ELF-1 (cell line): ENCODE results near the gene MBOAT1.

ENCODE experiments used
- DNase-seq: peaks from one replicate; pipeline ENCODE4 v3.0.0-alpha.2; 2016; ENCODE audit warnings: low read depth, low spot score

The MBOAT1 gene

DNA sequence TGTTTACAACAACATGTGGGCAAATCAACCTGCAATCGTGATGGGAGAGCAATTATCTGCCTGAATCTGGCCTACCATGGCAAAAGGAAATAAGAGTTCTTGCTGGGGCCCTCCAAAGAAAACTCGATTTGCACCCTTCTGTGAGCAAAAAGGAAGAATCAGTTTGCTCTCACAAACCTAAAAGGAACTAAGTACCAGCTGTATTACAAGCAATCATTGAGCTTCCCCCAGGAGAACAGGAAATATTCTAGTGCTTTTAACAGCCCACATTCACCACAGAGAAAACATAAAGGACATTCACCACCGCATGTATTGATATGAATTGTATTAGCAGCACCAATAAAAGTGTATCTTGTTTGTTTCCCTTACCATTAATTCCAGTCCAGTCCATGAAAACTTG, 75.0 kb downstream of the MBOAT1 start:
- DNase-seq: no peak

DNA sequence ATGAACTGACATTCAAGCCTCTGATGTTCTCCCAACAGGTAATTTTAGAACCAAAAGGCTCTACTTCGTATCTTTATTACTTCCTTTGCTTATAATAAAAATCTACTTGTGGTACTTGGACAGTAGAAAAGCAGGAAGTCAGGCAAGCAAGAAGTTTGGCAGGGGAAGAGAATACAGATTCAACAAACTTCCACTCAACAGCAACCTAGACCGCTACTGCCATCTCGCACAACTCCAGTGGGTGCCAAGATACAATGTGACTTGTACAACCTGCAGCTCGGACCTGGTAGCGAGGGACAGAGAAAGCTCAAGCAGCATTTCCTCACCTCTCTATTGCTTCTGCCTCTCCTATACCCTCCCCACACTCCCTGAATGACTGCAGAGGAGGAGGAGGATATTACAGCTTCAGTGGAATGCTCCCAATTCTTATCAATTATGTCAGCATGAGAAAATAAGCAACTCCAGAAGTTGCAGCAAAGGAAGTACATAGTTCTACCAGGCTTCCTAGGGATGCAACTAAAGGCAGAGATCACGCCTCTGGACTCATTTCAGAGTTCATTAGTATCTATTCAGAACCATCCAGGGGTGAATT, 76.5 kb downstream of the MBOAT1 start:
- no peak for DNase-seq

DNA sequence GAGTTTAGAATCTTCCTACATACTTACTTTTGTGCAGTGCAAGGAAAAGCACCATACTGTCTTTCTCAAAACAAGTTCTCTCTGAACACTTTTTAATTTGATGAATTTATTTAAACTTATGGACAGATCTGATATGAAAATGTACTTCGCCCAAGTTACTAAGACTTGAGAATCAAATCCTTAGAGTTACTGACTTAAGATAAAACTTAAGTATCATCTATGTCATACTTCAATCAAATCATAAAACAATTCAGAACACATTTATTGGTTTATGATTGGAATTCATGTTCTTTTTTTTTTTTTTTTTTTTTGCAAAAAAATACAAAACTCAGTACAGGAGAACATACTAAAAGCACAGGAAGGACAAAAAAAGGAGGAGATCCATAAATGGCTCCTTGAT, 77.7 kb downstream of the MBOAT1 start:
- no peak for DNase-seq

DNA sequence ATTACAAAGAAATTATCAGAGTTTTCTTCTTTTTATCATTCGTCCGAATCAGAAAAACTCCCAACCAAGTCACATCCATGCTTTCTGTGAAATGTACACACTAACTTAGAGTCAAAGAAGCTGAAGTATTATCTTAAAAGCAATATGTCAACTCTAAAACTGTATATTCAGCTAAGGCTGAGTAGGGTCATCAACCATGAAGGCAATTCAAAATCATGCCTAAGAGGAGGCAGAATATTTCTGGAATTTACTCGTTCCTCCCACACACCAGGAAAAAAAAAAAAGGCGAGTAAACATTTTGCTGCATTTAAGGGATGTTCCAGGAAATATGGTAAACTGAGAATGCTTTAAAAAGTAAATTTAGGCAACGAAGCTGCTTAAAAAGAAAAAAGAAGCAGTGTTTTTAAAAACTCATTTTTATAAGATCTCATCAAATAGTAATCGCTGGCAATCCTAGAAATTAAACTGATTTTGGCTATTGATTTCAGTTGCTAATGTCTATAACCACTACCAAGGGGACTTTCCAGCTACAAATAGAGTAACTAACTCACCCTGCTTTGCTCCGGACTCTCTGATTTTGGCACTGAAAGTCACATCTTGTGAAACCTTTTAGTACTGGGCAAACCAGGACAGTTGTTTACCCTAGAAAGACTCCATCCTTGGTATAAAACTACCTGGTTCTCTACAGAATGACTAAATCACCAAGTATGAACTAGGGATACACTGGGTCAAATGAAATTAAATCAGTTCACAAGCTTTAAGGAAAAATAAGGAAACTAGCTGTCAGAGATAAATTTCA, 82.8 kb downstream of the MBOAT1 start:
- DNase-seq: no peak

DNA sequence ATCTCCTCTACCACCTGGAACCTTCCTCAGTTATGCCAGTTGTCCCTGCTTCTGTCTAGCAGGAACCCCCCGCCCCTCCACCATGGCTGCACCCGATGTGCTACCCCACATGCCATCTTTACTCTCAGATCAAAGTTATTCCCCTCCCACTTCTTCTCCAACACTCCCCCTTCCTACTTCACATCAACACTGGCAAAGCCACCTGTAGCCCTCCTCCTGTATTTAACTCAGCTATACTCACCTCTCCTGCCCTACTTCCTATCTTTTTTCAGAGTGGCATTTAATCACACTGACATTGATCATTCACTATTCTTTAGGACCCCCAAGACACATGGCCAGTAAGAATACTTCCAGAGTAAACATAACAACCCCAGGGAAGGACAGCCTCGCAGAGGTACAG, 84.3 kb downstream of the MBOAT1 start:
- no peak for DNase-seq

DNA sequence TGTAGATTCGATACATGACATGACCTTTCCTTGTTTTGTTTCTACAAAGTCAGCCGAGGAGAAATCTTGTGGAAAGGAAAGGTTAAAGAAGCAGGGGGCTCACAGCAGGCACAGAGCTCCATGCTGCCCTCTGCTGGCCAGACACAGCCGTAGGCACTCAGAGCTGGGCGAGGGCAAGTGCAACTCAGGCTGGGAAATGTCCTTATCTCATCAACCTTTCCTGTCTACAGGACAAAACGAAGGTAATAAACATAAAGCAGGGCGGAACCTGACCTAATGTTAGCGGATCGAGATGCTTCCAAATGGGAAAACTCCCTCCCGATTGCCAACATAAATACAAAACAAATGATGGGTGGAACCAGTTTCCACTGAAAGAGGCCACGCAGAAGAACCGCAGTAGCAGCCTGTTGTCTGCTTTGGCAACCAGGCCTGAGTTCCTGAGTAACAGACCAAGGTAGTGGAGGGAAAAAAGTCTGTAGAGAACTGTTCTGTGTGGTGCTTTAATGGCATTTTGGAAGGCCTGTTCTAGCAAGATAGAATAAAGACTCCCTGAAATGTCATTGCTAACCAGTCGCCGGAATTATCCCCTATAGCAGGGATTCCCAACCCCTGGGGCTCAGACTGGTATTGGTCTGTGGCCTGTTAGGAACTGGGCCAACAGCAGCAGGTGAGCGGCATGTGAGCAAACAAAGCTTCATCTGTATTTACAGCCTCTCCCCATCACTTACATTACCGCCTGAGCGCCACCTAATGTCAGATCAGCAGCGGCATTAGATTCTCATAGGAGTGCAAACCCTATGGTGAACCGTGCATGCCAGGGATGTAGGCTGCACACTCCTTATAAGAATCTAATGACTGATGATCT, 85.2 kb downstream of the MBOAT1 start:
- peak; percentile 83 for DNase-seq

DNA sequence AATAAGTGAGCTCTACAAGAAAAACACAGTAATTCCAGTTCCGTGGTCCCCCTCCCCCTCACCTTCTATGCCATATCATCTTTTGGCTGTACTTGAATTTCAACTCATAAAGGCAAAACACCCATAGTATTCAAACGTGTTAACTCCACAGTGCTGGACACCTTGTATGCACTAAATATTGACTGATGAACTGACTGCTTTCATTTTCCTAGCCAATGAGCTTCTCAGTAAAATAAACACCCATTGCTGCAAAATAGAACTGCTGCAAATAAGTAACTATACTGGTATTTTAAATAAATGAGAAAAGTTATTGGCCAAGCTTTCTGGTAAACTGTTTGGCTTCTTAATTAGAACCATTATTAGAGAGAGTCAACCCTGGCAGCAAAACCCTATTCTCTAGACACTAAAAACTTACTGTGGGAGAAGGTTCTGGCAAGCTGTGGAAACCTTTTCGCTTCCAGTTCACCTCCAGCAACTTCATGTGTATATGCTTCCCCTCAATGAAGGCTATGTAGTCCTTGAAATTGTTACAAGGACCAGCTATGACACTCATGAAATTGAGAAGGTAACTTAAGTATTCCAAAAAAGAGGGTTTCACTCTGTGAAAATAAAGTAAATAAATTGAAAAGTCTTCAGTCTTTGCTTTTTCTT, 86.0 kb downstream of the MBOAT1 start:
- no peak for DNase-seq

DNA sequence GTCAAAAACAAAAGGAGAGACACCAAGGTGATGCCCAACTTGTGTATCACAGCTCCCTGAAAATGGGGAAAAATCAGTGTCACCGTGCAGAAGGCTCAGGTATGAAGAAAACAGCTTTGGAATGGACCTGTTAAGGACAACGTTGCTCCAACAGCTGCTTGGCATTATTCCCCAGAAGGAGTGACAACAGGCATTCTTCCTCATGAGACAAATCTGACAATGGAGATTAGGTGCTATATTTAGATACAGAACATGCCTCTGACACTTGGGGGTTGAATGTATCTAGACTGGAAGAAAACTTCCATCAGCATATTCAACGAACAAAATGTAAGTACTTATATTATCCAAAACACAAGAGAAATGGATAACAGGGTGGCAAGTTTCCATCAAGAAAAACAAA, 87.7 kb downstream of the MBOAT1 start:
- DNase-seq: no peak

DNA sequence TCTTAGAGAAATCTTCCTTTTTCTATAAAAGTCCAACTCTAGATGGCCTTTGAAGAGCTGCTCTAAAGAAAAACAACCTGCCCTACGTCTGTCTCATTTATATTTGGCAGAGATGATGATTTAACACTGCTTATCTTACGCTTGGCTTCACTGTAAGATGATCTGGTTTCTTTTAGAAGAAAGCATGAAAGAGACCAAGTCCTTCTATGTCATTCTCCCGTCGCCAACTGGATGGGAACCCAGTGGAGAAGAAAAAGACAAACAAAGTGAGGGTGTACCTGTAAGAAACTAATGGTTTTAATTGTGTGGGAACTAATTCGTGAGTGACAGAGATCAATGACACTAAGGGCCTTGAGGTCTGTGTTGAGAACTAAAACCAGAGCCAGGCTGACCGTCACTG, 92.8 kb downstream of the MBOAT1 start:
- DNase-seq: no peak

DNA sequence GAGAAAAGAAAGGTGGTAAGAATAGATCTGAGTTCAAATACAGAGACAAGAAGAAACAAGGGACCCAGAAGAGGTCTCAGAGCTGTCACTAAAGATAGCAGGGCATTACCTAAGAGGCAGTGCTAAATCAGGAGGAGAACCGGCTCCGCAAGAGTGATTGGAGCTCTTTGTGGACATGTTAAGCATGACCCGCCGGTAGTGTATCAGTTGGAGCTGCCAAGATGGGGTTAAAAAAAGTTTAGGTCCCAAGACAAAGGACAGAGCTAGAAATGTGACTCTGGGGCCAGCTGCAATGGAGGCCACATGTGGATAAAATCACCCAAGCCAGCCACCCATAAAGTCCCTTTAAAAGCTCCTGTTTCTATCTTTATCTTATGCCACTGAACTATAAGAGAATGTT, 93.4 kb downstream of the MBOAT1 start:
- peak; percentile 16 for DNase-seq

DNA sequence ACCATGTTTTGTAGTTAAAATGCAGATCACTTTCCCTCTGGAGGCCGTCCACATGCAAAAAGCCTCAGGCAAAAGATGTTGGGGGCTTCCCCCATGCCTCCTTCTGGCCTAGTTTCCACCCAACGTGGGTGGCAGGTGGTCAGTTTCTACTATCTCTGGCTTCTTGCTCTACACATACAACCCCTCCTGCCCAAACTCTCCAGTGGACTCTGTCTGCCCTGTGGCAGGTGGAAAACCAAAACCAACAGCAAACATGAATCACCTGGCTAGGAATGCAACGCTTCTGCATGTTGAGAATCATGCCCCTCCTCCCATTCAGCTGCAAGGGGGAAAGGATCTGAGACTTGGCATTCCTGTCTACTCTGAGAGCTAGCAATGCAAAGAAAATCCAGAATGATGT, 94.8 kb downstream of the MBOAT1 start:
- DNase-seq: peak; percentile 61

DNA sequence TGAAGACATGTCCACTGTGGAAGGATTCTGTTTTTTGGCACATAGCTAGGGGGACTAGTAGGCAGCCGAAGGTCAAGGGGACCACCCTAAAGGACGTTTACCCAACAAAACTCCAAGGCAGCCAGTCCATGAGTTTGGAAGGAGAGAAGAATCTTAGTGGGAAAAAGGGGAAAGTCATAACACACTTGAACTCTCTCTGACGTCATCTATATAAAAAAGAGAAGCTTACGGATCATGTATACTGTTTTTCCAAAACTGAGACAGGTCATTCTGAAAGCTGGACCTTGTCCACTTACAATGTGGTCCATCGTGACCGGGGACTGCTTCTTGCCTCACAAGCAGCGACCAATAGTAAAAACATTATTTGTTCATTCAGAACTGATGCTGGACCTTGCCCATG, 95.5 kb downstream of the MBOAT1 start:
- DNase-seq: no peak

DNA sequence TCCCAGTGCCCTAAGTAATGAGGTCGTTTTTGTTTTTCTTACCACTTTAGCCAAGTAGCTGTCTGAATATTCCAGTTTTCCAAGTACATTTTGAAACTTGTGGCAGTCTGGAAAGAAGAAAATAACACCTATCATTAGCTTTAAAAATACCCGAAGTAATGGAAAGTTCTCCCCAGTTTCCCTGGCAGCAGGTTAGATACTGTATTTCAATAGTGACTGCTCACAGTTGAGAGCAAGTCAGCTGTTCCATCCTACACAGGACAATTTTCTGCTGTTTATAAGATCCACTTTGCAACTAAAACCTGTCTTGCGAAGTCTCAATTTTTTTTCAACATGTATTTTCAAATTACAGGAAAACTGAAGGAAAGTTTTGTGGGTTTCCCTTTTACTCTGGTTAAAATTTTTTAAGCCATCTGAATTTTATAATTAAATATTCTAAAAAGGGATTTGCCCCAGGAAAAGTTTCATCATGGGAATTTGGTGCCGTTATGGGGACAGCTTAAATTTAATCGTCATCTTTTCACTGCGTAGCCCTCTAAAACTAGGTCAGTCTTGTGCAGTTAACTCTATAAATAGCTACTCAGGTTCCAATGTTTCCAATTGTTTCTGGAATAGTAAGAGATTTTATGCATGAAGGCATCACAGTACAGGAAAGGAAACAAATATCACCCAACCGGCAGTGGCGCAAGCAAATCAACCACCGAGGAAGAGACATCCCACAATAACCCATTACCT, 96.9 kb downstream of the MBOAT1 start:
- no peak for DNase-seq

DNA sequence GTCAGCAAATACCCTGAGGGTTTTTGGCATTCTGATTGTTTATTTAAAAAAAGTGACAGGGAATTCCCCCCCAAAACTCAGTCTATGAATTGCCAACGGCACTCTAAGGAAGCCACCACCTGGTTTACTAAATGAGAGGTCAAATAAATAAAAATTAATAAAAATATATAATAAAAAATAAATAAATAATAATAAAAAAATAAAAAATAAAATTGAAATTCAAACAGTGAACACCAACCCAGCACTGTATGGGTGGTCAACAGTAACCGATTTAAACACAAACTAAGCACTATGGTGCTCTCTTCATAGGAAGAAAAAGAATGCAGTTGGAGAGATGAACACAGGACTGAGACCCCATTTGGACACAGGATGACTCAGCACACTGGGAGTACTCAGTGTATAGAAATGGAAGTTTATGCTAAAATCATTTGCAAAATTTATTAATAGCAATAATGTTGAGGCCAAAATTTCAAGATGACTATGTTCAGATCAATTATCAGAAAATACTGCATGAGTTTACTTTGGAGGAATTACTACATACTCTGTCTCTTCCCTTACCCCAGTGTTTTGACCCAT, 98.5 kb downstream of the MBOAT1 start:
- DNase-seq: no peak

DNA sequence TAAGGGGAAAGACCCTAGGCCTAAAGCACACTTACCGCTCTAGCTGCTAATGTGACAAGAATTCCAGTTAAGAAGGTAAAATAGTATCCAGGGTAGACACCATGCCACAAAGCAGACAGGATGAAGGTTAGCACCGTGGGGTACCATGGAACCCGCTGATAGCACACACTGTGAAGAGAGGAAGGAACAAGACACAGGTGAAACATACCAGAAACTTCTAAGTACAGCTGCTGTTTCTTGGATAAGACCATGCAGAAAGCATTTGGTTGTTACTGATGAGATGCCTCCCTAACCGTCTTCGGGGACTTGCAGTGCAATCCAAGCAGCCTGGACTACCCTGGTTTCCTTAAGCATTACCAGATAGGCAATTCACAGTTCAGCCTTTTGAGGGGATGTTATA, 99.4 kb downstream of the MBOAT1 start:
- DNase-seq: no peak

DNA sequence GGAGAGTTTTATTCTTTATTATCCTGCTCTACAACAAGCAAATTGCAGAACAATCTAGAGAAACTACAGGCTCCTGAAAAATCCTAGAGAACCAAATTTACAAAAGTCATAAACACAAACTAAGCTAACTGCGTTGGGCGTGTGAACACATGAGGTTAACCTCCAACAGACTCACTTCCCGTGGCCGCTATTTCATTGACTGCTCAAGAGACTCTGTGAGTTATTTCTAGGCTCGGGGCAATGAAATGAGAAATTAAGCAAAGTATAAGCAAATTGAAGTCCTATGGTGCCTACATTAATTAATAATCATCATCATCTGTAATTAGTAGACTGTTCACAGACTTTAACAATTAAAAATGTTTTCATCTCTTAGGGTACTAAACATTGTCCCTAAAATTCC, 100.0 kb downstream of the MBOAT1 start:
- DNase-seq: no peak

DNA sequence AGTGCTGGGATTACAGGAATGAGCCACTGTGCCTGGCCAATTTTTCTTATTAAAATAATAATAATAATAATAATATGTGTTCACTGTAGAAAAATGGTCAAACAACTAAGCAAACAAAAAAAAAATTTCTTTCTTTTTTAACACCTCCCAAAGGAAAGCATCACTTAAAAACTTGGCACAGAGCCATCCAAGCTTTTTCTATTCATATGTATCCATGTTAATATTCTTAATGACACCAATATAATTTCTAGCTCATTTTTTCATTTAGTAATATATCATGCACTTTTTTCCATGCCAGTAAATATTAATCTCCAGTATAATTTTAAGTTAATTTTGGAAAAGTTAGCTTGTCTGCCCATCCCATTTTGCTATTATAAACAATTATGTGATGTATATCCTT, 101.8 kb downstream of the MBOAT1 start:
- no peak for DNase-seq

DNA sequence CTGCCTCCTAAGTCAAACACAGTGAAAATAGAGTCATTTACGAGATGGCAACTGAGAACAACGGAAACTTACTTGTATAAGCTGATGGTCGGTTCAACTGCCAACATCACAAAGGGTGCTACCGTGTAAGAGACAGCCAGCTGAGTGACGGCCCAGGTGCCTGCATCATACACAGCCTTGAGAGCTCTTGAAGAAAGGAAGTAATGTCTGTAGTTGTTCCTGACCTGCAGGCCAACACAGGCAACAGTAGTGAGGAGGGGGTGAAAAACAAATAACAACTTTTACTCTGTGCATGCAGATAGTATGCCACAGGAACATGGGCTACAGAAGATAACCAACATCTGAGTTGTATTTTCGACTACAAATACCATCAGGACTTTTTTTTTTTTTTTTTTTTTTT, 102.7 kb downstream of the MBOAT1 start:
- DNase-seq: no peak

DNA sequence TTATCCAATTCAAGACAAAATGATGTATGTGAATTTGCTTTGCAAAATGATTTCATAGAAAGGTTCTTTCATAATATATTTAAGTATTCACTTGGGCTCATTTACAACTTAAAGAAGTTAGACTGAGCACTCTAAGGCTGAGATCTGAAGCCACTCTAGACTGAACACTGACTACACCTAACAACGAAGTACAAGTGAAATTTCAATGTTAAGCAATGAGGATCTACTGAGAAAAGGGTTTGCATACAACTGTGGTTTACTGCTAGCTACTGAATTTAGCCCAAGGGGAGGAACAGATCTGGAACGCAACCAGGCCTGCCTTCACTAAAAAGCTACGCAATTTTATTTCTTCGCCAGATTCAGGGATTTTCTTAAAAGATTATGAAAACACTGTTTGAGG, 106.4 kb downstream of the MBOAT1 start:
- DNase-seq: no peak

DNA sequence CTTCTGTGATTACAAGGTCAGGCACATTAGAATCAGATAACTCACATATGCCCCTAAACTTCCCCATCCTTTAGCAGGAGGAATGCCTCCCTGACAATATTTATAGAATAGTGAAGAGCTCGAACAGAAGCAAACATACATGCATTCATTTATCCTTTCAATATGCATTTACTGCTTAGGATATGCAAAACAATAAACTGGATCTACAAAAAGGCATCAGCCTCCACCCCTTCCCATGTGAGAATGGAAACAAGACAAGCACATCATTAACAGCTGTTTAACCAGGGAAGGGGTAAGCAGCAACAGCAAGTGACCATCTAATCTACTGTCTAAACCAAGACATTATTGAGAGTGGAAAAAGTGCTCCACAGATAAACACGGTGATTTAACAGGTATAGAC, 107.6 kb downstream of the MBOAT1 start:
- no peak for DNase-seq

DNA sequence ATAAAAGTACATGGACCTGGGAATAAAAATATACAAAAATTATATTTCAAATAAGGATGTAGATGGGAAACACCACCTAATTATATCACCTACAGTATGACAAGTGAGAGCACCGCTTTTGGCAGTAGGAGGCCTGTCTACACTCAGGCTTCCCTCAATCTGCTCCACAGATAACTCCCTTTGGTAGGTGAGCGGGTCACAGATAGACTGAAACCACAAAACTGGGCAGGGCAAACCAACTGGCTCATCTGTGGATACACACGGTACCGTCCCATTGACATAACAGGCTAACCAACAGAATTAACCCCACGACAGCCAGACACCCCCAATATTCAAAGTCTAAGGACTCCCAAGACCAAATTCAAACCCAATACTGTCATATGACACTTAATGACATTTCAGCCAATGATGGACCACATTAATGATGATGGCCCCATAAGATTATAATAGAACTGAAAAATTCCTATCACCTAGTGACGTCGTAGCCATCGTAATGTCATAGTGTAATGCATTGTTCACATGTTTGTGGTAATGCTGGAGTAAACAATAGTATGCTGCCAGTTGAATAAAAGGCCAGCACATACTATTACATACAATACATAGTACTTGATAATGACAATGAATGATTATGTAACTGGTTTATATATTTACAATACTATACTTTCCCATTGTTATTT, 109.7 kb downstream of the MBOAT1 start:
- DNase-seq: no peak
